Memory B cell (primary cell): ENCODE data around the gene CHCHD1.
"Not testable (repeated sequence)": the region's sequence is repeated elsewhere in the genome, so short reads cannot be mapped to it uniquely, and the experiment has no call there.

ENCODE experiments used
- ATAC-seq: fragments of 150-1000 bp; cut with Tn5 transposase; 2 replicates; pipeline ENCODE4 v1.10.0; 2021; ENCODE audit warnings: low read depth, mild to moderate bottlenecking, moderate library complexity
- DNase-seq, 2 donors: peaks; one replicate each; pipeline ENCODE4 v3.0.0; 2022; ENCODE audit warnings: low spot score in 2 of 2
- H3K27ac Mint-ChIP-seq: one replicate; pipeline ENCODE4 v1.8.0; 2022; ENCODE audit warnings: mild to moderate bottlenecking, moderate library complexity, mixed read lengths
- H3K27me3 Mint-ChIP-seq: one replicate; pipeline ENCODE4 v1.8.0; 2022; ENCODE audit warnings: mixed read lengths
- H3K36me3 Mint-ChIP-seq: one replicate; pipeline ENCODE4 v1.8.0; 2022; ENCODE audit warnings: mild to moderate bottlenecking, mixed read lengths
- H3K4me1 Mint-ChIP-seq: one replicate; pipeline ENCODE4 v1.8.0; 2022; ENCODE audit warnings: mixed read lengths
- H3K4me3 Mint-ChIP-seq: one replicate; pipeline ENCODE4 v1.8.0; 2022; ENCODE audit warnings: mild to moderate bottlenecking, moderate library complexity, mixed read lengths
- H3K9me3 Mint-ChIP-seq: one replicate; pipeline ENCODE4 v1.8.0; 2022; ENCODE audit warnings: mixed read lengths

Gene CHCHD1

GRCh38 chr10:73779539-73780197, 2.2 kb upstream of the CHCHD1 start:
- H3K4me1 Mint-ChIP-seq = peaks cover 28% of the 10 kb centered on the region
- DNase-seq = no peak
- H3K9me3 Mint-ChIP-seq = no peaks in the 10 kb centered on the region
- H3K4me3 Mint-ChIP-seq = peak overlapping the region; percentile 47
- no peak overlapping the region for H3K27ac Mint-ChIP-seq
- H3K27me3 Mint-ChIP-seq = no peaks in the 10 kb centered on the region
- no peak for ATAC-seq
- H3K36me3 Mint-ChIP-seq = peaks cover 7% of the 10 kb centered on the region

GRCh38 chr10:73780301-73780700, 1.5 kb upstream of the CHCHD1 start:
- Mint-ChIP-seq H3K36me3 (peaks cover 7% of the 10 kb centered on the region), H3K4me1 (peaks cover 25% of the 10 kb centered on the region), H3K4me3 (peak overlapping the region; percentile 96), H3K27me3 (no peaks in the 10 kb centered on the region), H3K9me3 (no peaks in the 10 kb centered on the region), H3K27ac (no peak overlapping the region)
- no peak for ATAC-seq
- DNase-seq = no peak

- no peak for ATAC-seq
- no peak for DNase-seq
- Mint-ChIP-seq H3K4me1 (peaks cover 25% of the 10 kb centered on the region), H3K27me3 (no peaks in the 10 kb centered on the region), H3K36me3 (peaks cover 5% of the 10 kb centered on the region), H3K4me3 (peak overlapping the region; percentile 96), H3K9me3 (no peaks in the 10 kb centered on the region), H3K27ac (peak overlapping the region; percentile 92)
Observed at GRCh38 chr10:73780966-73781365, 882 bp upstream of the CHCHD1 start.

- Mint-ChIP-seq H3K4me3 (peak overlapping the region; percentile 96), H3K4me1 (peaks cover 30% of the 10 kb centered on the region), H3K9me3 (no peaks in the 10 kb centered on the region), H3K36me3 (peaks cover 5% of the 10 kb centered on the region), H3K27ac (peak overlapping the region; percentile 92), H3K27me3 (no peaks in the 10 kb centered on the region)
- DNase-seq (no peak), ATAC-seq (no peak)
Observed at GRCh38 chr10:73781548-73781878, 335 bp upstream of the CHCHD1 start.

GRCh38 chr10:73782749-73783085, 869 bp downstream of the CHCHD1 start:
- Mint-ChIP-seq H3K4me3 (peak overlapping the region; percentile 96), H3K4me1 (peaks cover 30% of the 10 kb centered on the region), H3K27ac (peak overlapping the region; percentile 92), H3K36me3 (peaks cover 2% of the 10 kb centered on the region), H3K27me3 (no peaks in the 10 kb centered on the region), H3K9me3 (no peaks in the 10 kb centered on the region)
- DNase-seq = no peak
- no peak for ATAC-seq

- Mint-ChIP-seq H3K4me3 (peak within 1 kb of the TSS; percentile 95), H3K27me3 (no peaks in the 10 kb centered on the region), H3K4me1 (peaks cover 29% of the 10 kb centered on the region), H3K9me3 (no peaks in the 10 kb centered on the region), H3K36me3 (peaks cover 12% of the 10 kb centered on the region), H3K27ac (peak within 1 kb of the TSS; percentile 93)
- DNase-seq (peak; percentile 73 to 77), ATAC-seq (peak; percentile 79)
Observed at GRCh38 chr10:73785211-73785720, 3.4 kb downstream of the CHCHD1 start, which contains the start of gene ZSWIM8. Gene ZSWIM8, plus strand, starts transcription at chr10:73785606. Its CDS starts 273 bp downstream, at chr10:73785879.

GRCh38 chr10:73785721-73786511, 4.1 kb downstream of the CHCHD1 start:
- peak in 1 of 2 donors; percentile 29 for DNase-seq
- peaks cover 25% of the 10 kb centered on the region for H3K4me1 Mint-ChIP-seq
- no peaks in the 10 kb centered on the region for H3K9me3 Mint-ChIP-seq
- H3K27me3 Mint-ChIP-seq = no peaks in the 10 kb centered on the region
- ATAC-seq = peak; percentile 21
- peak overlapping the region; percentile 95 for H3K4me3 Mint-ChIP-seq
- peaks cover 13% of the 10 kb centered on the region for H3K36me3 Mint-ChIP-seq
- peak overlapping the region; percentile 93 for H3K27ac Mint-ChIP-seq

GRCh38 chr10:73786512-73786885, 4.7 kb downstream of the CHCHD1 start:
- Mint-ChIP-seq H3K27me3 (no peaks in the 10 kb centered on the region), H3K9me3 (no peaks in the 10 kb centered on the region), H3K27ac (peak overlapping the region; percentile 93), H3K4me1 (peaks cover 23% of the 10 kb centered on the region), H3K36me3 (peaks cover 13% of the 10 kb centered on the region), H3K4me3 (peak overlapping the region; percentile 90)
- no peak for DNase-seq
- ATAC-seq = no peak

- H3K36me3 Mint-ChIP-seq = peaks cover 15% of the 10 kb centered on the region
- H3K27ac Mint-ChIP-seq, H3K27me3 Mint-ChIP-seq, ATAC-seq, DNase-seq, H3K9me3 Mint-ChIP-seq, H3K4me3 Mint-ChIP-seq: not testable (repeated sequence)
- peaks cover 21% of the 10 kb centered on the region for H3K4me1 Mint-ChIP-seq
Observed at GRCh38 chr10:73787031-73787800, 5.4 kb downstream of the CHCHD1 start.

GRCh38 chr10:73788864-73789658, 7.2 kb downstream of the CHCHD1 start:
- H3K4me3 Mint-ChIP-seq = no peak overlapping the region
- DNase-seq (no peak), ATAC-seq (no peak)
- no peak overlapping the region for H3K27ac Mint-ChIP-seq
- H3K9me3 Mint-ChIP-seq = no peaks in the 10 kb centered on the region
- peaks cover 21% of the 10 kb centered on the region for H3K36me3 Mint-ChIP-seq
- H3K4me1 Mint-ChIP-seq = peaks cover 15% of the 10 kb centered on the region
- H3K27me3 Mint-ChIP-seq = no peaks in the 10 kb centered on the region

- H3K27ac Mint-ChIP-seq = no peak overlapping the region
Observed at GRCh38 chr10:73789659-73790055, 7.8 kb downstream of the CHCHD1 start.

GRCh38 chr10:73790886-73791625, 9.2 kb downstream of the CHCHD1 start:
- peaks cover 28% of the 10 kb centered on the region for H3K36me3 Mint-ChIP-seq
- H3K4me1 Mint-ChIP-seq = peaks cover 9% of the 10 kb centered on the region
- H3K27me3 Mint-ChIP-seq = no peaks in the 10 kb centered on the region
- no peak for DNase-seq
- ATAC-seq = no peak
- H3K4me3 Mint-ChIP-seq = no peak overlapping the region
- no peak overlapping the region for H3K27ac Mint-ChIP-seq
- no peaks in the 10 kb centered on the region for H3K9me3 Mint-ChIP-seq

More at GRCh38 chr10:73789659-73790055, 7.8 kb downstream of the CHCHD1 start:
- H3K9me3 Mint-ChIP-seq = no peaks in the 10 kb centered on the region
- ATAC-seq (no peak), DNase-seq (no peak)
- no peaks in the 10 kb centered on the region for H3K27me3 Mint-ChIP-seq
- peaks cover 24% of the 10 kb centered on the region for H3K36me3 Mint-ChIP-seq
- H3K4me1 Mint-ChIP-seq = peaks cover 15% of the 10 kb centered on the region
- no peak overlapping the region for H3K4me3 Mint-ChIP-seq

GRCh38 chr10:73791871-73792400, 10.1 kb downstream of the CHCHD1 start:
- DNase-seq = no peak

More at GRCh38 chr10:73791871-73792400, 10.1 kb downstream of the CHCHD1 start:
- H3K27ac Mint-ChIP-seq = no peak overlapping the region
- no peaks in the 10 kb centered on the region for H3K9me3 Mint-ChIP-seq
- H3K36me3 Mint-ChIP-seq = peaks cover 32% of the 10 kb centered on the region
- no peaks in the 10 kb centered on the region for H3K27me3 Mint-ChIP-seq
- peaks cover 5% of the 10 kb centered on the region for H3K4me1 Mint-ChIP-seq
- no peak for ATAC-seq
- no peak overlapping the region for H3K4me3 Mint-ChIP-seq
